Measurements from ENCODE around the gene PAM16. TPM values are rescaled to one million over a fixed set of nuclear protein-coding genes. Genes with fewer than 3 reads are reported as not detected.

Gene PAM16
- total and polyA plus RNA-seq, 3 experiments from 2014 or later: 38.6 to 70.2 (median 66.6) TPM

- peak; percentile 37 to 76 (median 58) for DNase-seq
- H3K4me1 ChIP-seq (ENCODE audit: insufficient read depth, low read length): peaks cover 16% of the 10 kb centered on the region
- peaks cover under 1% of the 10 kb centered on the region for H3K27me3 ChIP-seq (ENCODE audit: insufficient read depth, low read length, poor library complexity, severe bottlenecking)
- peak overlapping the region in 2 of 7 donors; percentile 53 to 85 for H3K4me3 Mint-ChIP-seq
- CTCF ChIA-PET: interaction anchor here (1.4 kb wide), 1 partner anchor 10 kb away, joined by 3 read pairs; no protein-coding TSS in a partner anchor
- H3K9me3 Mint-ChIP-seq: no peaks in the 10 kb centered on the region
- peaks cover 3% of the 10 kb centered on the region in 2 donors for H3K27me3 Mint-ChIP-seq
- H3K27ac Mint-ChIP-seq: peak overlapping the region in 4 of 8 donors; percentile 42 to 69 (median 54)
- no peaks in the 10 kb centered on the region for H3K36me3 ChIP-seq (ENCODE audit: insufficient read depth, low read length)
- H3K9me3 ChIP-seq (ENCODE audit: low read length): no peaks in the 10 kb centered on the region
- H3K4me3 ChIP-seq (ENCODE audit: low read length): no peak overlapping the region
- H3K27ac ChIP-seq (ENCODE audit: low read depth, low read length): no peak overlapping the region
- peaks cover 6 to 14% (median 10%) of the 10 kb centered on the region in 3 donors for H3K4me1 Mint-ChIP-seq
- POLR2A ChIA-PET: interaction anchor here (1.0 kb wide), 1 partner anchor 46 kb away, joined by 3 read pairs; no protein-coding TSS in a partner anchor
- H3K36me3 Mint-ChIP-seq: no peaks in the 10 kb centered on the region
These were observed 31.4 kb downstream of the PAM16 start for GRCh38 chr16:4319454-4320421.

- peaks cover 8% of the 10 kb centered on the region for H3K27me3 ChIP-seq (ENCODE audit: insufficient read depth, low read length, poor library complexity, severe bottlenecking)
- no peak for DNase-seq
- peaks cover 9 to 11% of the 10 kb centered on the region in 2 donors for H3K27me3 Mint-ChIP-seq
- peak overlapping the region in 2 of 7 donors; percentile 53 to 85 for H3K4me3 Mint-ChIP-seq
- peaks cover 0 to 2% (median 0%) of the 10 kb centered on the region in 3 donors for H3K36me3 Mint-ChIP-seq
- no peaks in the 10 kb centered on the region for H3K9me3 ChIP-seq (ENCODE audit: low read length)
- no peak overlapping the region for H3K27ac ChIP-seq (ENCODE audit: low read depth, low read length)
- H3K27ac Mint-ChIP-seq: peak overlapping the region in 1 of 8 donors; percentile 69
- H3K4me1 ChIP-seq (ENCODE audit: insufficient read depth, low read length): peaks cover 21% of the 10 kb centered on the region
- no peaks in the 10 kb centered on the region for H3K9me3 Mint-ChIP-seq
- no peak overlapping the region for H3K4me3 ChIP-seq (ENCODE audit: low read length)
- POLR2A ChIA-PET: interaction anchor here (1.0 kb wide), 1 partner anchor 45 kb away, joined by 3 read pairs; no protein-coding TSS in a partner anchor
- peaks cover 13 to 22% (median 18%) of the 10 kb centered on the region in 3 donors for H3K4me1 Mint-ChIP-seq
- no peaks in the 10 kb centered on the region for H3K36me3 ChIP-seq (ENCODE audit: insufficient read depth, low read length)
- CTCF ChIA-PET: interaction anchor here (1.4 kb wide), 1 partner anchor 9 kb away, joined by 3 read pairs; no protein-coding TSS in a partner anchor
These were observed 32.2 kb downstream of the PAM16 start for GRCh38 chr16:4318967-4319366.

- H3K4me3 ChIP-seq (ENCODE audit: low read length): no peak overlapping the region
- Mint-ChIP-seq H3K4me1 (peaks cover 15 to 23% (median 18%) of the 10 kb centered on the region in 3 donors), H3K36me3 (peaks cover 0 to 2% (median 0%) of the 10 kb centered on the region in 3 donors), H3K9me3 (no peaks in the 10 kb centered on the region), H3K27me3 (peaks cover 9 to 11% of the 10 kb centered on the region in 2 donors), H3K4me3 (peak overlapping the region in 2 of 7 donors; percentile 34 to 45), H3K27ac (no peak overlapping the region)
- no peaks in the 10 kb centered on the region for H3K36me3 ChIP-seq (ENCODE audit: insufficient read depth, low read length)
- ChIA-PET CTCF (interaction anchor here (1.4 kb wide), 1 partner anchor 9 kb away, joined by 3 read pairs; no protein-coding TSS in a partner anchor), POLR2A (interaction anchor here (1.0 kb wide), 1 partner anchor 45 kb away, joined by 3 read pairs; no protein-coding TSS in a partner anchor)
- DNase-seq: no peak
- no peak overlapping the region for H3K27ac ChIP-seq (ENCODE audit: low read depth, low read length)
- no peaks in the 10 kb centered on the region for H3K9me3 ChIP-seq (ENCODE audit: low read length)
- peaks cover 13% of the 10 kb centered on the region for H3K27me3 ChIP-seq (ENCODE audit: insufficient read depth, low read length, poor library complexity, severe bottlenecking)
- H3K4me1 ChIP-seq (ENCODE audit: insufficient read depth, low read length): peaks cover 21% of the 10 kb centered on the region
These were observed 32.6 kb downstream of the PAM16 start for GRCh38 chr16:4318451-4318910.

GRCh38 chr16:4317532-4318450 lies 33.3 kb downstream of the PAM16 start:
- CTCF ChIA-PET: interaction anchor here (1.1 kb wide), 1 partner anchor 10 kb away, joined by 3 read pairs; no protein-coding TSS in a partner anchor
- no peak overlapping the region for H3K4me3 ChIP-seq (ENCODE audit: low read length)
- no peak overlapping the region for H3K27ac ChIP-seq (ENCODE audit: low read depth, low read length)
- Mint-ChIP-seq H3K4me1 (peaks cover 15 to 23% (median 18%) of the 10 kb centered on the region in 3 donors), H3K9me3 (no peaks in the 10 kb centered on the region), H3K36me3 (peaks cover 0 to 2% (median 0%) of the 10 kb centered on the region in 3 donors), H3K27me3 (peaks cover 9 to 11% of the 10 kb centered on the region in 2 donors), H3K4me3 (peak overlapping the region in 3 of 7 donors; percentile 27 to 47 (median 32)), H3K27ac (no peak overlapping the region)
- H3K9me3 ChIP-seq (ENCODE audit: low read length): no peaks in the 10 kb centered on the region
- H3K4me1 ChIP-seq (ENCODE audit: insufficient read depth, low read length): peaks cover 21% of the 10 kb centered on the region
- POLR2A ChIA-PET: no interaction called here
- H3K36me3 ChIP-seq (ENCODE audit: insufficient read depth, low read length): no peaks in the 10 kb centered on the region
- peaks cover 13% of the 10 kb centered on the region for H3K27me3 ChIP-seq (ENCODE audit: insufficient read depth, low read length, poor library complexity, severe bottlenecking)
- no peak for DNase-seq

- Histone ChIP-seq H3K36me3 (ENCODE audit: insufficient read depth, low read length) (no peaks in the 10 kb centered on the region), H3K9me3 (ENCODE audit: low read length) (no peaks in the 10 kb centered on the region), H3K27me3 (ENCODE audit: insufficient read depth, low read length, poor library complexity, severe bottlenecking) (peaks cover 13% of the 10 kb centered on the region), H3K4me3 (ENCODE audit: low read length) (no peak overlapping the region), H3K4me1 (ENCODE audit: insufficient read depth, low read length) (peaks cover 21% of the 10 kb centered on the region), H3K27ac (ENCODE audit: low read depth, low read length) (no peak overlapping the region)
- H3K4me3 Mint-ChIP-seq: peak overlapping the region in 3 of 7 donors; percentile 15 to 44 (median 27)
- H3K4me1 Mint-ChIP-seq: peaks cover 15 to 23% (median 18%) of the 10 kb centered on the region in 3 donors
- no peak overlapping the region for H3K27ac Mint-ChIP-seq
- DNase-seq: no peak
- ChIA-PET CTCF (interaction anchor here (1.1 kb wide), 2 partner anchors 9 to 13 kb away, joined by 3 read pairs; no protein-coding TSS in a partner anchor), POLR2A (interaction anchor here (0.9 kb wide), 1 partner anchor 43 kb away, joined by 3 read pairs; no protein-coding TSS in a partner anchor)
- peaks cover 9 to 11% of the 10 kb centered on the region in 2 donors for H3K27me3 Mint-ChIP-seq
- peaks cover 0 to 2% (median 0%) of the 10 kb centered on the region in 3 donors for H3K36me3 Mint-ChIP-seq
- no peaks in the 10 kb centered on the region for H3K9me3 Mint-ChIP-seq
These were observed 34.1 kb downstream of the PAM16 start for GRCh38 chr16:4316864-4317531.

GRCh38 chr16:4316108-4316863 lies 34.8 kb downstream of the PAM16 start:
- H3K4me1 Mint-ChIP-seq: peaks cover 15 to 23% (median 18%) of the 10 kb centered on the region in 3 donors
- ChIA-PET POLR2A (interaction anchor here (0.9 kb wide), 1 partner anchor 43 kb away, joined by 3 read pairs; no protein-coding TSS in a partner anchor), CTCF (interaction anchor here (1.1 kb wide), 2 partner anchors 9 to 13 kb away, joined by 3 read pairs; no protein-coding TSS in a partner anchor)
- no peaks in the 10 kb centered on the region for H3K9me3 Mint-ChIP-seq
- no peak for DNase-seq
- no peaks in the 10 kb centered on the region for H3K9me3 ChIP-seq (ENCODE audit: low read length)
- no peak overlapping the region for H3K4me3 ChIP-seq (ENCODE audit: low read length)
- H3K27ac ChIP-seq (ENCODE audit: low read depth, low read length): no peak overlapping the region
- H3K4me1 ChIP-seq (ENCODE audit: insufficient read depth, low read length): peaks cover 21% of the 10 kb centered on the region
- no peak overlapping the region for H3K27ac Mint-ChIP-seq
- H3K36me3 Mint-ChIP-seq: peaks cover 0 to 2% (median 0%) of the 10 kb centered on the region in 3 donors
- H3K27me3 ChIP-seq (ENCODE audit: insufficient read depth, low read length, poor library complexity, severe bottlenecking): peaks cover 13% of the 10 kb centered on the region
- no peaks in the 10 kb centered on the region for H3K36me3 ChIP-seq (ENCODE audit: insufficient read depth, low read length)
- H3K27me3 Mint-ChIP-seq: peaks cover 9 to 11% of the 10 kb centered on the region in 2 donors
- peak overlapping the region in 1 of 7 donors; percentile 29 for H3K4me3 Mint-ChIP-seq

Data from CD8-positive, alpha-beta memory T cell (primary cell).